Heart left ventricle (tissue), 16 donors: ENCODE data around the gene RBM28. TPM values are rescaled to one million over a fixed set of nuclear protein-coding genes. Genes with fewer than 3 reads are reported as not detected.

Experiments used
- ATAC-seq, 4 donors: fragments of 200-7000 bp; cut with Tn5 transposase; one replicate each; pipeline ENCODE4 v1.9.1; 2020 to 2022; ENCODE audit warnings: moderate library complexity in 4 of 4, mild to moderate bottlenecking in 3 of 4, moderate number of reproducible peaks in 1 of 4
- DNase-seq, 5 donors: peaks; one replicate each; pipeline ENCODE4 v3.0.0-alpha.2; 2020
- H3K27ac ChIP-seq, 12 donors: fragments of 200-600 bp; sonication (generic) in 4 of 12; one replicate each; pipeline versions ENCODE4 v1.5.0 to v1.8.0; 2016 to 2022; ENCODE audit warnings: mild to moderate bottlenecking in 2 of 12
- H3K27me3 ChIP-seq, 9 donors: fragments of 200-600 bp; sonication (generic) in 2 of 9; one replicate each; pipeline versions ENCODE4 v1.5.1 to v1.8.0; 2016 to 2022; ENCODE audit warnings: mild to moderate bottlenecking in 3 of 9
- H3K36me3 ChIP-seq, 9 donors: fragments of 200-600 bp; sonication (generic) in 2 of 9; one replicate each; pipeline versions ENCODE4 v1.5.0 to v1.8.0; 2018 to 2022; ENCODE audit warnings: mild to moderate bottlenecking in 2 of 9
- H3K4me1 ChIP-seq, 12 donors: fragments of 200-600 bp; sonication (generic) in 4 of 12; one replicate each; pipeline versions ENCODE4 v1.5.0 to v1.8.0; 2016 to 2022; ENCODE audit warnings: mild to moderate bottlenecking in 3 of 12
- H3K4me3 ChIP-seq, 12 donors: fragments of 200-600 bp; sonication (generic) in 4 of 12; one replicate each; pipeline versions ENCODE4 v1.5.0 to v1.8.0; 2017 to 2022; ENCODE audit warnings: mild to moderate bottlenecking in 9 of 12, moderate library complexity in 4 of 12
- H3K9me3 ChIP-seq, 12 donors: fragments of 200-600 bp; sonication (generic) in 4 of 12; one replicate each; pipeline versions ENCODE4 v1.5.0 to v1.8.0; 2016 to 2022; ENCODE audit warnings: mild to moderate bottlenecking in 1 of 12
- CTCF ChIP-seq, 12 donors: fragments of 200-600 bp; sonication (generic) in 4 of 12; IDR thresholded peaks; one replicate each; pipeline versions ENCODE4 v1.5.0 to v1.8.0; 2018 to 2022; ENCODE audit warnings: antibody characterized with exemption in 12 of 12, mild to moderate bottlenecking in 5 of 12
- POLR2A ChIP-seq, 2 donors: fragments of 450-650 bp; IDR thresholded peaks; one replicate each; pipeline ENCODE4 v1.6.1; 2017; ENCODE audit warnings: antibody characterized with exemption in 2 of 2, mild to moderate bottlenecking in 2 of 2, moderate library complexity in 2 of 2
- WGBS, 4 donors: extraction: QIAGEN DNeasy Blood & Tissue Kit in 2 of 4; methylation state at CpG; one replicate each; pipeline versions ENCODE4 v1.1.5 to v1.1.7; 2013 to 2018; 5-methylcytosine and 5-hydroxymethylcytosine counted together
- intact Hi-C, 10 donors: fragments of 100-400 bp; cut with DNase I; formaldehyde crosslinking; loops; one replicate each; pipeline versions ENCODE4 v1.11.1 to v1.14.2; 2022
- polyA plus RNA-seq, 2 donors: library from polyadenylated mRNA; stranded (reverse); fragments of 200-250 nt; gene quantifications; one replicate each; pipeline ENCODE4 v1.2.3, GENCODE V29; 2013
- total RNA-seq, 9 donors: library from RNA; depleted of rRNA in 2 of 9; stranded (reverse); fragments of >200 nt in 2 of 9; fragmentation: NEBNext Ultra II Directional in 3 of 9; extraction: Animal tissue kit (Norgen Biotek cat#: 25700) in 3 of 9; gene quantifications; one replicate each; pipeline versions ENCODE4 v1.1.0 to v1.2.4, GENCODE V29; 2016 to 2023
- donor health status: ischemic (EF 13 %, LVEDD 7.1; RV severe dilation, severe dysfunction).
- donor health status: healthy with polysubstance abuse.
- donor health status: DM: no; HTN: yes; CAD: no.
- donor health status: DM: no; HTN: no; CAD: no.
- donor health status: ischemic (EF 25% LVEDD 6.9; RV normal size, moderate dysfunction).
- donor health status: ischemic (EF 25% LVEDD 5.7; RV mildly dilated, moderate dysfunction).
- donor health status: healthy.
- donor health status: DM: yes; HTN: yes; CAD: no.
- donor health status: ischemic (EF 35%, LVEDD 5.7; RV mildly dilated, moderate dysfunction).
- donor health status: nonischemic (EF 11% LVEDD 7.7; RV severe dilation, severe dysfunction).
- donor health status: DM: yes; HTN: yes; CAD: no.
- donor health status: PGD.
- donor health status: ischemic (EF 29% LVEDD 5.4; RV normal size, mild dysfunction).
- donor health status: nonischemic (EF 23%, LVEDD 6.1; RV moderate dilation, normal function).

Gene RBM28
- total and polyA plus RNA-seq, 11 donors = 12.0 to 40.2 (median 25.3) TPM

- H3K27me3 ChIP-seq = no peaks in the 10 kb centered on the region
- TF ChIP-seq CTCF (IDR thresholded peaks at IDR 0.05) (no peak), POLR2A (IDR thresholded peaks at IDR 0.05) (no peak)
- H3K9me3 ChIP-seq = no peaks in the 10 kb centered on the region
- no peak overlapping the region for H3K27ac ChIP-seq
- ATAC-seq (no peak), DNase-seq (no peak)
- intact Hi-C loops = no loop called here
- H3K4me1 ChIP-seq = peaks cover 0 to 9% (median 2%) of the 10 kb centered on the region in 12 donors
- H3K36me3 ChIP-seq = peaks cover 0 to 64% (median 54%) of the 10 kb centered on the region in 9 donors
- H3K4me3 ChIP-seq = no peak overlapping the region
- whole genome bisulfite sequencing, 4 donors = 50 to 72% (median 56%) methylated on average over 1 of the region's 1 CpG
Measured at GRCh38 chr7:128304212-128304611, 39.5 kb downstream of the RBM28 start.

- no peaks in the 10 kb centered on the region for H3K27me3 ChIP-seq
- H3K4me3 ChIP-seq = no peak overlapping the region
- peaks cover 0 to 9% (median 2%) of the 10 kb centered on the region in 12 donors for H3K4me1 ChIP-seq
- 82 to 85% (median 83%) methylated on average over 5 of the region's 5 CpGs for WGBS, 4 donors
- intact Hi-C loops = no loop called here
- H3K9me3 ChIP-seq = no peaks in the 10 kb centered on the region
- ATAC-seq = no peak
- TF ChIP-seq POLR2A (IDR thresholded peaks at IDR 0.05) (no peak), CTCF (IDR thresholded peaks at IDR 0.05) (no peak)
- peaks cover 0 to 59% (median 48%) of the 10 kb centered on the region in 9 donors for H3K36me3 ChIP-seq
- no peak for DNase-seq
- H3K27ac ChIP-seq = no peak overlapping the region
Measured at GRCh38 chr7:128303643-128304042, 40.1 kb downstream of the RBM28 start.

- Histone ChIP-seq H3K4me1 (peaks cover 0 to 9% (median 2%) of the 10 kb centered on the region in 12 donors), H3K27ac (no peak overlapping the region), H3K36me3 (peaks cover 0 to 54% (median 43%) of the 10 kb centered on the region in 9 donors), H3K27me3 (no peaks in the 10 kb centered on the region), H3K4me3 (no peak overlapping the region), H3K9me3 (no peaks in the 10 kb centered on the region)
- intact Hi-C loops = no loop called here
- no peak for ATAC-seq
- DNase-seq = no peak
- TF ChIP-seq CTCF (IDR thresholded peaks at IDR 0.05) = no peak
- TF ChIP-seq POLR2A (IDR thresholded peaks at IDR 0.05) = no peak
- WGBS, 4 donors = 73 to 86% (median 77%) methylated on average over 2 of the region's 2 CpGs
Measured at GRCh38 chr7:128303133-128303532, 40.6 kb downstream of the RBM28 start.

GRCh38 chr7:128302139-128302538 lies 41.6 kb downstream of the RBM28 start:
- H3K4me1 ChIP-seq = peaks cover 0 to 9% (median 2%) of the 10 kb centered on the region in 12 donors
- WGBS, 4 donors = 42 to 56% (median 47%) methylated on average over 10 of the region's 10 CpGs
- peaks cover 0 to 44% (median 34%) of the 10 kb centered on the region in 9 donors for H3K36me3 ChIP-seq
- no peak overlapping the region for H3K4me3 ChIP-seq
- no peak overlapping the region for H3K27ac ChIP-seq
- TF ChIP-seq POLR2A (IDR thresholded peaks at IDR 0.05) = no peak
- TF ChIP-seq CTCF (IDR thresholded peaks at IDR 0.05) = no peak
- peak in 3 of 5 donors; percentile 34 to 60 (median 57) for DNase-seq
- peak in 3 of 4 donors; percentile 60 to 68 (median 60) for ATAC-seq
- intact Hi-C loops = no loop called here
- no peaks in the 10 kb centered on the region for H3K27me3 ChIP-seq
- no peaks in the 10 kb centered on the region for H3K9me3 ChIP-seq
